Dendritic cell treated with granulocyte-macrophage colony-stimulating factor and Interleukin-4, amounts not matched to agents 40 ng/mL and 50 ng/mL, for 4 days (primary cell): ENCODE data around the gene PET100.

Source experiments
- H3K27ac Mint-ChIP-seq: one replicate; pipeline ENCODE4 v1.8.0; 2022; ENCODE audit warnings: mild to moderate bottlenecking, mixed read lengths
- H3K27me3 Mint-ChIP-seq: one replicate; pipeline ENCODE4 v1.8.0; 2022; ENCODE audit warnings: mild to moderate bottlenecking, mixed read lengths
- H3K36me3 Mint-ChIP-seq: one replicate; pipeline ENCODE4 v1.8.0; 2022; ENCODE audit warnings: low read depth, mixed read lengths
- H3K4me1 Mint-ChIP-seq: one replicate; pipeline ENCODE4 v1.8.0; 2022; ENCODE audit warnings: low read depth, mixed read lengths
- H3K4me3 Mint-ChIP-seq: one replicate; pipeline ENCODE4 v1.8.0; 2022; ENCODE audit warnings: mild to moderate bottlenecking, moderate library complexity, mixed read lengths
- H3K9me3 Mint-ChIP-seq: one replicate; pipeline ENCODE4 v1.8.0; 2022; ENCODE audit warnings: mixed read lengths
- intact Hi-C: fragments of 100-400 bp; cut with micrococcal nuclease; formaldehyde crosslinking; loops from one replicate; pipeline ENCODE4 v1.15.0; 2022

PET100 gene, protein sequence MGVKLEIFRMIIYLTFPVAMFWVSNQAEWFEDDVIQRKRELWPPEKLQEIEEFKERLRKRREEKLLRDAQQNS

DNA sequence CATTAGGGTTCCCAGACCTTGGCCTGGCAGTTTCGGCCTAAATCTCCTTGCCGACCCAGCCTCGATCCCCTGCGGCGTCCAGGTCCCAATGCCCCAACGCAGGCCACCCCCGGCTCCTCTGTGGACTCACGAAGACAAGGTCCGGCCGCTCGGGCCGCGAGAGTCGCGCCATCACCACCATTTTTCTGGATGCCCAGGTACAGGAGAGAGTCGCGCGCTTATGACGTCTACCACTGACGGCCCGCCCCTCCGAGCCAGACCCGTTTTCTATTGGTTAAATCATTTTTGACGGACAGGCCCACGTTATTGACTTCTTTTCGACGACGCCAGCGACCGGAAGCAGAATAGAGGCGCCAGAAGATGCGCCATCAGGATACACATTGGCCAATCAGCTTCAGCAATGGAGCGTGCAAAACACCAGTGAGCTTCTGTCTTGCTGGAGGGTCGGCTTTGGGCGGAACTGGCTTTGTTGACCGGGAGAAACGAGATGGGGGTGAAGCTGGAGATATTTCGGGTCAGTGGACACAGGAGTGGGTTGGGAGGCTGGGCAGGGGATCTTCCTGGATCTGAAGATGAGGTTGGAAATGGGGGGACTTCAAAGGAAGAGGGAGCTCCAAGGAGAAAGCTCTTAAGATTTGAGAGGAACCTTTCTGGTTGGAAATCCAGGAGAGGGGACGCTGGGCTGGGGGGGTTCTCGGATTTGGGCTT, at the start of gene PET100, which contains the start of gene XAB2:
Gene PET100 (plus strand): TSS at position 447 of the 708 bp plus-strand sequence. CDS start 41 bp downstream, at position 488.
Gene XAB2 (minus strand): TSS at position 199 of the 708 bp plus-strand sequence. CDS start 18 bp downstream, at position 181.
- Mint-ChIP-seq H3K27ac (peak within 1 kb of the TSS; percentile 99), H3K9me3 (no peaks in the 10 kb centered on the region), H3K4me3 (peak within 1 kb of the TSS; percentile 99), H3K27me3 (no peaks in the 10 kb centered on the region), H3K4me1 (peaks cover 52% of the 10 kb centered on the region), H3K36me3 (peaks cover 83% of the 10 kb centered on the region)
- intact Hi-C loops: no loop called here

DNA sequence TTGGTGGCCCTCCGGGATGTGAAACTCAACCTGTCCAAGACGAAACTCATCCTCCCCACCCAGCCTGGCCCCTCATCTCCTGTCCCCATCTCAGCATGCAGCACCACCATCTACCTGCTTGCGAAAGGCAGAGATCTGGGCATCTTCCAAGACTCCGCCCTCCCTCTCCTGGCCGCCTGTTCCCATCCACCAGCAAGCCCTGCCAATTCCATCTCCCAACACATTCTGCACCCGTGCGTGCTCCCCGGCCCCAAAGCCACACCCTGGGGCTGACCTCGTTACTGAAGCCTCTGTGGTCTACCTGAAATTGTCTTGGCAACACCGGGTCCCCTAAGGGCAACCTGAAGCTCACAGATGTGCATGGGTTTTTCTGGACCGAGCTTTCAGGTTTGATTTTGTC, 47.1 kb upstream of the PET100 start:
- H3K9me3 Mint-ChIP-seq: no peaks in the 10 kb centered on the region
- H3K27me3 Mint-ChIP-seq: peaks cover 39% of the 10 kb centered on the region
- peaks cover 17% of the 10 kb centered on the region for H3K4me1 Mint-ChIP-seq
- intact Hi-C loops: no loop called here
- no peak overlapping the region for H3K27ac Mint-ChIP-seq
- no peak overlapping the region for H3K4me3 Mint-ChIP-seq
- H3K36me3 Mint-ChIP-seq: no peaks in the 10 kb centered on the region

DNA sequence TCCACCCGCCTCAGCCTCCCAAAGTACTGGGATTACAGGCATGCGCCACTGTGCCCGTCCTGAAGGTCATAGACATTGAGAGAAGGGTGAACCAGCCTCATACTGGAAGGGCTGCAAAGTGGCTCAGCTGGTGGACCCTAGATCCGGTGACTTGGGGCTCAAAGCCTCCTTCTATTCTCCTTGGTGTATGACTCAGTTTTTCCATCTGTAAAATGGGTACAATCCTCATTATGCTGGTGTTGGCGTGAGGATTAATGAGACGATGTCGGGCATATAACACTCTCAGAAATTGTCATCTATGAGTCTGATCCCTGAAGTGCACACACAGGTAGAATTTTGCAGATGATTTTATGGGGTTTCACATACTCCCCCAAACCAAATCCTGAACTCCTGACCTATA, 39.8 kb upstream of the PET100 start:
- H3K27ac Mint-ChIP-seq: no peak overlapping the region
- peaks cover 11% of the 10 kb centered on the region for H3K4me1 Mint-ChIP-seq
- peaks cover 57% of the 10 kb centered on the region for H3K27me3 Mint-ChIP-seq
- intact Hi-C loops: no loop called here
- H3K36me3 Mint-ChIP-seq: no peaks in the 10 kb centered on the region
- no peak overlapping the region for H3K4me3 Mint-ChIP-seq
- H3K9me3 Mint-ChIP-seq: no peaks in the 10 kb centered on the region

DNA sequence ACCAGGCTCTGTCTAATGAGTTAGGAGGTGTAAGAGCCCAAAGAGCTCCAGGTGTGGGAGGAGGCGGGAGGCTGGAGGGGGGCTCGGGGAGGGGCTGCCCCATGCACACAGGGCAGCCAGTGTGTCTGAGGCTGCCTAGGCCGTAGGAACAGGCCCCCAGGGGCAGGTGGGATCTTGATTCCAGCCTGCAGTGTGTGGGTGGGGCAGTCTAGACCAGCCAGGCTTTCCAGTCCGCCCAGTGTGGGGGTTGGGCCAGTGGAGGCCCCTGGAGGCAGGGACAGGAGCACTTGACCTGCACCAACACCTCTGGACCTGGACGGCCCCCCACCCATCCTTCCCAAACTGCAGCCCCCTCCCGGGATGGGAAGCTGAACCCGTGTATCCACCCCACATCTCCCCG, 39.3 kb upstream of the PET100 start:
- intact Hi-C loops: no loop called here
- H3K36me3 Mint-ChIP-seq: no peaks in the 10 kb centered on the region
- H3K4me1 Mint-ChIP-seq: peaks cover 10% of the 10 kb centered on the region
- H3K9me3 Mint-ChIP-seq: no peaks in the 10 kb centered on the region
- H3K4me3 Mint-ChIP-seq: no peak overlapping the region
- H3K27ac Mint-ChIP-seq: no peak overlapping the region
- peaks cover 62% of the 10 kb centered on the region for H3K27me3 Mint-ChIP-seq

DNA sequence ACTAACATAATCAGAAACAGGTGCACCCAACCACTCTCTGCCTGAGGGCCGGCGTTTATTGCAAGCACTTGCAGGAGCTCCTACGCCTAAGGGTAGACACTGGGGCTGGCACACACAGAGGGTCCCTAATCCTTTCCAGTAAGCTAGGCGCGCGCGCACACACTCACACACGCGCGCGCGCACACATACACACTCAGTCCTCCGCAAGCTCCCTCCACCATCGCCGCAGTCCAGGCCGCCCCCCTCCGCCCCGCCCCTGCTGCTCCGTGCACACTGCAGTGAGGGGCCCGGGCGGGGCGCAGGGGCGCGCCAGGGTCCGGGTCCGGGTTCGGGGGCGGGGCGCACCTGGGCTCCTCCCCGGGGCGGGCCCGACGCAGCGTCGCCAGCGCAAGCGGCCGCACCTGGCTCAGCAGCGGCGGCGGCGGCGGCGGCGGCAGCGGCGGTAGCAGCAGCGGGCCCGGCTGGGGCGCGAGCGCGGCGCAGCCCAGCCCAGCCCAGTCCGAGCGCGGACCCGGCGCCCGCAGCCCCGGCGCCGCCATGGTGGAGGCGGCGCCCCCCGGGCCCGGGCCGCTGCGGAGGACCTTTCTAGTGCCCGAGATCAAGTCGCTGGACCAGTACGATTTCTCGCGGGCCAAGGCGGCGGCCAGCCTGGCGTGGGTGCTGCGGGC, 34.0 kb upstream of the PET100 start, which contains the start of gene CAMSAP3:
Gene CAMSAP3 (plus strand): TSS at position 398 of the 668 bp plus-strand sequence. CDS start 140 bp downstream, at position 538.
- Mint-ChIP-seq H3K27me3 (peaks cover 73% of the 10 kb centered on the region), H3K36me3 (no peaks in the 10 kb centered on the region), H3K27ac (no peak within 1 kb of the TSS), H3K9me3 (no peaks in the 10 kb centered on the region), H3K4me3 (peak within 1 kb of the TSS; percentile 74), H3K4me1 (peaks cover 12% of the 10 kb centered on the region)
- intact Hi-C loops: no loop called here

DNA sequence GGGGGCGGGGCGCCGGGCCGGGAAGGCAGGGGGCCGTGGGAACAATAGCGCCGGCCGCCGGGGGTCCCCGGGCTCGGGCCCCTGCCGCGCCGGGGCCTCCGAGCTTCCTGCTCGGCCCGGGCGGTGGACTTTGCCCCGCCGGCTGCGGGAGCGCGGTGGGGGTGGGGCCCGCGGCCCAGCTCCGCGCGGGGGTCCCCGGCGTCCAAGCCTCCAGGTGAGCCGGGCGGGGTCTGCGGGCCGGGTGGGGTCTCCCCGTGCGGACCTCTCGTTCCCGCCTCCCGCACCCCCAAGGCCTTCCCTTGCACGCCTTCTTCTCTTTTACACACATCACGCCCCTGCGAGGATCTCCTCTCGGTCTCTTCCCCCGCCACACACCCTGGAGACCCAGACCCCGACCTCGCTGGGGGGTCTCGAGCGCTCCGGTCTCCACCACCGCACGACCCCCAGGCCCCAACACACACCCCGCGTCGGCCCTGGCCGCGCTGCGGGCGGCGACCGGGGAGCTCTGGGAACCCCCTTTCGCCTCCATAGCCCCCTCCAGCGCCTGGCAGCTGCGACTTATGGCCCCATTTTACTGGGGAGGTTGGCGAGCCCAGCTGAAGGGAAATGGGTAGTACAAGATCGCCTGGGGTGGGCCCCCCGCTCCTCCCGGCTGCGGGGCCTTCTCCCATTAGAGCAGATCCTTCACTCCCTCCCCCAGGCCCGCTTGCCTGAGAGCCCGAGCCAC, 33.2 kb upstream of the PET100 start:
- Mint-ChIP-seq H3K4me3 (peak overlapping the region; percentile 74), H3K27ac (no peak overlapping the region), H3K27me3 (peaks cover 67% of the 10 kb centered on the region), H3K4me1 (peaks cover 12% of the 10 kb centered on the region), H3K36me3 (no peaks in the 10 kb centered on the region), H3K9me3 (no peaks in the 10 kb centered on the region)
- intact Hi-C loops: no loop called here

DNA sequence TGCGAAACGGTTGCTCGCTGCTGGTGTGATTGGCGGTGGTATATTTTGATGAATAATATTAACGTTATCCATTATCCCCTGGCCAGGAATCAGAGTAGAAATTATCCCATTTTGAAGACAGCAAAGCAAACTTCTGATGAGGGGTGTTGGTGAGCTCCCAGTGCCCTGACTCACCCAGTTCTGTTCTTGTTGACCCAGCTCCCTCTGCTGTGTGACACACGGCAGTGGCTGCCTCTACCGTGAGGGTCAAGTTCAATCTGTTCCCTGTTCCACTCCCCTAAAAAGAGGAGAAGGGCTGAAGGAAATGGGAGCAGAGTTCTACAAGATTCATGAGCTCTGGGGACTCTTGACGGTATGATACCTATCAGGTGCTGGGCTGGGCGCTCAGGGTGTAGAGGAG, 31.9 kb upstream of the PET100 start:
- Mint-ChIP-seq H3K36me3 (no peaks in the 10 kb centered on the region), H3K27me3 (peaks cover 65% of the 10 kb centered on the region), H3K4me3 (no peak overlapping the region), H3K4me1 (peaks cover 12% of the 10 kb centered on the region), H3K9me3 (no peaks in the 10 kb centered on the region), H3K27ac (no peak overlapping the region)
- intact Hi-C loops: no loop called here

DNA sequence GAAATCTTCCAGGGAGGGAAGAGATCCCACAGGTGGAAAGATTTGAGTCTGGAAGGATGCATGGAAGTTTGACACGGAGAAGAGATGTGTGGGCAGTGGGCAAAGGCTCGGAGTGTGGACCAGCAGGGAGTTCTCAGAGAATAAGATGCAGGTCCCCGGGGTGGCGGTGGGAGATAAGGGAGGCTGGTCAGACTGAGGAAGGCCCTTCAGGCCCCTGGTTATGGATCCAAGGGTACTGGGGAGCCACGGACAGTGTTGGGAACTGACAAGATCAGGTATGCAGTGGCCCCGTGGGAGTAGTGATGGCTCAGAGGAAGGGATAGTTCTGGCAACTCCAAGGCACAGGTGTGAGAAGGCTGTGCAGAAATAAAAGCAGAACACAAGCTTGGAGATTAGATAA, 31.4 kb upstream of the PET100 start:
- Mint-ChIP-seq H3K4me3 (no peak overlapping the region), H3K36me3 (no peaks in the 10 kb centered on the region), H3K27ac (no peak overlapping the region), H3K9me3 (no peaks in the 10 kb centered on the region), H3K27me3 (peaks cover 63% of the 10 kb centered on the region), H3K4me1 (peaks cover 12% of the 10 kb centered on the region)
- intact Hi-C loops: no loop called here

DNA sequence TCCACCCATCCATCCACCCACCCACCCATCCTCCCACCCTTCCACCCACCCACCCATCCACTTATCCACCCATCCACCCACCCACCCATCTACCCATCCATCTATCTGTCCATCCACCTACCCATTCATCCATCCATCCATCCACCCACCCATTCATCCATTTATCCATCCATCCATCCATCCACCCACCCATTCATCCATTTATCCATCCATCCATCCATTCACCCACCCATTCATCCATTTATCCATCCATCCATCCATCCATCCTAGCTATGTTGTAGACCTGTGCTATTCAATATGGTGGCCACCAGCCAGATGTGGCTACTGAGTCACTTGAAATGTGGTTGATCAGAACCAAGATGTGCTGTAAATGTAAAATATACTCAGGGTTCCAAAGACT, 28.9 kb upstream of the PET100 start:
- H3K9me3 Mint-ChIP-seq: peaks cover 6% of the 10 kb centered on the region
- H3K27ac Mint-ChIP-seq: no peak overlapping the region
- no peak overlapping the region for H3K4me3 Mint-ChIP-seq
- H3K27me3 Mint-ChIP-seq: peaks cover 66% of the 10 kb centered on the region
- peaks cover 6% of the 10 kb centered on the region for H3K4me1 Mint-ChIP-seq
- H3K36me3 Mint-ChIP-seq: no peaks in the 10 kb centered on the region
- intact Hi-C loops: no loop called here

DNA sequence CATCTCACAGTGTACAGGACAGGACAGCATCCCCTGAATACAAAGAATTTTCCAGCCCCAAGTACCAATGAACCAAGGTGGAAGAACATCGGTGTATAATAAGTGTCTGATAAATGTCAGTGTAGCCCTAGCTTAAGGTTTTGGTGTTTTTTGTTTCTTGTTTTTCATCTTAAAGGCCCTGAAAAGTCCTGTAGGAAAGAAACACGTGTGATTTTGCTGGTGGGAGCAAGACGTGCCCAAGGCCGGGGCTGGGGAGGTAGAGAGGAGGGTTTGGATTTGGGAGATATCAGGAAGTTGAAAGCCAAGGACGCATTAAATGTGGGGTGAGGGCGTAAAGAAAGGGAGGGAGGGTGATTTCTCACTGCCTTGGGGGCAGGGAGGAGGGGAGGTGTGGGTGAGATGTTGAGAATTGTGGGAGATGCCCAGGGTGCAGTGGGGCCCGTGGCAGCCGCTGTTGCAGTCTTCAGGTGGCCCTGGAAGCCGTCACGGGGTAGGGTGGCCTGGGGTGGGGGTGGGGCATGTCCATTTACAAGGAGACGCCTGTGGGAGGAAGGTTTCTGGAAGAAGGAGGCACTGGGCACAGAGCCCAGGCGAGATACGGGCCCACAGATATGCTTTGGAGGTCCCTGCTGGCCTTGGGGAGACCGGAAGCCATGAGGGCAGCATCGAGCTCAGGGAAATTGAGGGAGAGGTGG, 27.2 kb upstream of the PET100 start:
- intact Hi-C loops: no loop called here
- Mint-ChIP-seq H3K27ac (no peak overlapping the region), H3K4me1 (no peaks in the 10 kb centered on the region), H3K36me3 (no peaks in the 10 kb centered on the region), H3K27me3 (peaks cover 56% of the 10 kb centered on the region), H3K9me3 (peaks cover 9% of the 10 kb centered on the region), H3K4me3 (no peak overlapping the region)

DNA sequence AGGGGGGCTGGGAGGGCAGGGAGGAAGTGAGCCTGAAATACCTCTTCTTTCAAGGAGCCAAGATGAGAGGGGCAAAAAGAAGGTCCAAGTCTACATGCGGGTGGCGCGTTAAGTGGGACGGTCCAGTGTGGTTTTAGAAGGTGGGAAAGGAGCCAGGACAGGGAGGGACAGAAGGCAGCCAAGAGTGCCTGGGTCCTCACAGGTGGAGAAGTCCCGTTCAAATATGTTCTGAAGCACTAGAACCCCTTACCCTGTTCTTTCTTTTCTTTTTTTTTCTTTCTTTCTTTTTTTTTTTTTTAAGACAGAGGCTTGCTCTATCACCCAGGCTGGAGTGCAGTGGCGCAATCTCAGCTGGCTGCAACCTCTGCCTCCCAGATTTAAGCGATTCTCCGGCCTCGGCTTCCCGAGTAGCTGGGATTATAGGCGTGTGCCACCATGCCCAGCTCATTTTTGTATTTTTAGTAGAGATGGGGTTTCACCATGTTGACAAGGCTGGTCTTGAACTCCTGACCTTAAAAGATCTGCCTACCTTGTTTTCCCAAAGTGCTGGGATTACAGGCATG, 26.6 kb upstream of the PET100 start:
- no peaks in the 10 kb centered on the region for H3K4me1 Mint-ChIP-seq
- H3K9me3 Mint-ChIP-seq: peaks cover 9% of the 10 kb centered on the region
- peaks cover 49% of the 10 kb centered on the region for H3K27me3 Mint-ChIP-seq
- H3K36me3 Mint-ChIP-seq: no peaks in the 10 kb centered on the region
- intact Hi-C loops: no loop called here
- no peak overlapping the region for H3K27ac Mint-ChIP-seq
- no peak overlapping the region for H3K4me3 Mint-ChIP-seq

DNA sequence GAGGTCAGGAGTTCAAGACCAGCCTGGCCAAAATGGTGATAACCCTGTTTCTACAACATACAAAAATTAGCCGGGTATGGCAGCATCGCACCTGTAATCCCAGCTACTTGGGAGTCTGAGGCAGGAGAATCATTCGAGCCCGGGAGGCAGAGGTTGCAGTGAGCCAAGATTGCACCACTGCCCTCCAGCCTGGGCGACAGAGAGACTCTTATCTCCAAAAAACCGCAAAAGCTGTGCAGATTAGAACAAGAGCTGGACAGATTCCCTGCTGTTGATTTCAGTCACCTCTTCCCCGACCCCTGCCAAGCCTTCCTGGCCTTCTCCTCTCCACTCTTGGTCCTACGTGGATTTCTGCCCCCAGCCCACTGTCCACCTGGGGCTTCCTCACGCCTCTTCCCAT, 25.7 kb upstream of the PET100 start:
- intact Hi-C loops: no loop called here
- Mint-ChIP-seq H3K36me3 (no peaks in the 10 kb centered on the region), H3K27ac (no peak overlapping the region), H3K9me3 (peaks cover 9% of the 10 kb centered on the region), H3K4me1 (no peaks in the 10 kb centered on the region), H3K4me3 (no peak overlapping the region), H3K27me3 (peaks cover 40% of the 10 kb centered on the region)

DNA sequence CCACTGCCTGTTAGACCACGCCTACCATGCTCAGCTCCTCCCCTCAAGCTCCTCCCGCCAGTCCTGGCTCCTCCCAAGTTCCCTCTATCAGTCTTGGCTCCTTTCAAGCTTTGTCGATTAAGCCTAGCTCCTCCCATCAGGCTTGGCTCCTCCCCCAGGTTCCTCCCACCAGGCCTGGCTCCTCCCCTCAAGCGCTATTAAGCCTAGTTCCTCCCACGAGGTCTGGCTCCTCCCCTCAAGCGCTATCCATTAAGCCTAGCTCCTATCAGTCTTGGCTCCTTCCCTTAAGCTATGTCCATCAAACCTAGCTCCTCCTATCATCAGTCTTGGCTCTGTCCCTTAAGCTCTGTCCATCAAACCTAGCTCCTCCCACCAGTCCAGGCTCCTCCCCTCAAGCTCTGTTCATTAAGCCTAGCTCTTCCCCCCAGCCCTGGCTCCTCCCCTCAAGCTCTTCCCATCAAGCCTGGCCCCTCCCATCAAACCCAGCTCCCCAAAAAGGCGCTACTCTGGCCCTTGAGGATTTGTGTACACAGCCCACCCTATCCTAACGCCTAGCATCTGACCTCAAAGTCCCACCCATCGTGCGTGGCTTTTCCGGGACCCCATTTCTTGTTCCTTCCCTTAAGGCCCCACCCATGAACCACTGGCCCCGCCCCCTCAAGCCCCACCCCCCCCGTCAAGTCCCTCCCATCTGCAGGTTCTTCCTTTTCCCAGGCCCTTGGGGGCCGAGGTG, 23.9 kb upstream of the PET100 start:
- Mint-ChIP-seq H3K27ac (no peak overlapping the region), H3K4me3 (no peak overlapping the region), H3K36me3 (no peaks in the 10 kb centered on the region), H3K9me3 (peaks cover 9% of the 10 kb centered on the region), H3K4me1 (no peaks in the 10 kb centered on the region), H3K27me3 (peaks cover 40% of the 10 kb centered on the region)
- intact Hi-C loops: no loop called here
